Prostate gland (tissue), 2 donors: ENCODE data around the gene ADGRL2. TPM values are rescaled to one million over a fixed set of nuclear protein-coding genes. Genes with fewer than 3 reads are reported as not detected.

ENCODE experiments used
- DNase-seq: peaks from one replicate; pipeline ENCODE4 v3.0.0-alpha.2; 2019; ENCODE audit warnings: low spot score
- H3K27ac ChIP-seq, 2 donors: fragments of 200-600 bp; sonication (generic); 2 replicates each; pipeline ENCODE4 v1.5.1; 2017 to 2019
- H3K27me3 ChIP-seq: fragments of 200-600 bp; sonication (generic); replicated peaks from 2 replicates; pipeline ENCODE4 v1.5.1; 2019; ENCODE audit not compliant: insufficient read depth
- H3K36me3 ChIP-seq, 2 donors: fragments of 200-600 bp; sonication (generic); 1 replicate in 1 of 2; 2 replicates in 1 of 2; pipeline versions ENCODE4 v1.5.1 to v1.8.1; 2017 to 2019
- H3K4me1 ChIP-seq: fragments of 200-600 bp; sonication (generic); replicated peaks from 2 replicates; pipeline ENCODE4 v1.5.1; 2019
- H3K4me3 ChIP-seq, 2 donors: fragments of 200-600 bp; sonication (generic); 2 replicates each; pipeline ENCODE4 v1.5.1; 2017 to 2019
- H3K9me3 ChIP-seq: fragments of 200-600 bp; sonication (generic); 2 replicates; pipeline ENCODE4 v1.5.1; 2017
- POLR2A ChIP-seq: fragments of 450-650 bp; IDR thresholded peaks from one replicate; pipeline ENCODE4 v1.6.1; 2016; ENCODE audit warnings: antibody characterized with exemption, mild to moderate bottlenecking
- POLR2AphosphoS5 ChIP-seq: sonication (generic); formaldehyde crosslinking; IDR thresholded peaks from one replicate; pipeline ENCODE4 v1.6.1; 2017; ENCODE audit warnings: antibody characterized with exemption
- WGBS: methylation state at CpG from one replicate; pipeline ENCODE4 v1.1.5; 2018; 5-methylcytosine and 5-hydroxymethylcytosine counted together
- intact Hi-C: fragments of 100-400 bp; cut with DNase I; formaldehyde crosslinking; loops from one replicate; pipeline ENCODE4 v1.14.2; 2022
- total RNA-seq, 2 donors: library from RNA; depleted of rRNA; stranded (reverse); fragments of >200 nt; gene quantifications; one replicate each; pipeline ENCODE4 v1.1.0, GENCODE V29; 2016
- TF ChIP-seq, protein P1 (sequence below), 4 experiments: fragments of 200-600 bp in 2 of 4; fragments of 450-650 bp in 2 of 4; sonication (generic) in 2 of 4; IDR thresholded peaks; 1 replicate in 3 of 4; 2 replicates in 1 of 4; pipeline ENCODE4 v1.5.1; 2016 to 2019; ENCODE audit warnings: antibody characterized with exemption in 4 of 4, mild to moderate bottlenecking in 2 of 4, moderate library complexity in 2 of 4

ADGRL2 gene
- total RNA-seq, 2 donors from 2014 or later = 34.0 to 54.0 TPM

DNA sequence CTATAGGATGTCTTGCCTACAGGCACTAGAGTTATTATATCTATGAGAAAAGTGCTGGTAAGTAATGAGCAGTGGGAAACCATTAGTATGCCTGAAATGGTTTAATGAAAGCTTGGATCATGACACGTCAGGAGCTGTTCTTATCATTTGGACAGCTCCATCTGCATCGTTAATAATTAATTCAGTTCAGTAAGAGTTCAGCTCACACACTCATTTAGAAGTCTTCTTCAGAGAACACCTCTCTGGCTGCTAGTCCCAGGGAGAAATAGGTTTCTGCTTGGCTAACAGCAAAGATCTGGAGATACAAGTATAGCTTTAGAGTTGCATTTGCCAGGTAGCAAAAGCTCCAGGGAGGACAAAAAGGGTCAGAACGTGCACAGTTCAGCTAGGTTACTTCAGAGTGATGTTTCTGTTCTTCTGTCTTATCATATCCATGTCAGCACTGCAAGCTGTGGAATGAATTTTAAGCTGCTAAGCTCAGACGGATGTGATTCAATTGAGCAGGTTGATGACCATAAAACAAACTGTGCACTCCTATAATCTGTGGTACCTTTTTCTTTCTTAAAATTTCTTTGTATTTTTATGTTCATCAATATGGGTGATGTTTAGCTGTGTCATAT is 173.6 kb downstream of the ADGRL2 start:
- DNase-seq = no peak
- Histone ChIP-seq H3K9me3 (no peaks in the 10 kb centered on the region), H3K4me3 (no peak overlapping the region), H3K27me3 (no peaks in the 10 kb centered on the region), H3K36me3 (no peaks in the 10 kb centered on the region), H3K27ac (no peak overlapping the region), H3K4me1 (no peaks in the 10 kb centered on the region)
- intact Hi-C loops = no loop called here
- TF ChIP-seq POLR2A = no peak
- TF ChIP-seq, protein P1, sequence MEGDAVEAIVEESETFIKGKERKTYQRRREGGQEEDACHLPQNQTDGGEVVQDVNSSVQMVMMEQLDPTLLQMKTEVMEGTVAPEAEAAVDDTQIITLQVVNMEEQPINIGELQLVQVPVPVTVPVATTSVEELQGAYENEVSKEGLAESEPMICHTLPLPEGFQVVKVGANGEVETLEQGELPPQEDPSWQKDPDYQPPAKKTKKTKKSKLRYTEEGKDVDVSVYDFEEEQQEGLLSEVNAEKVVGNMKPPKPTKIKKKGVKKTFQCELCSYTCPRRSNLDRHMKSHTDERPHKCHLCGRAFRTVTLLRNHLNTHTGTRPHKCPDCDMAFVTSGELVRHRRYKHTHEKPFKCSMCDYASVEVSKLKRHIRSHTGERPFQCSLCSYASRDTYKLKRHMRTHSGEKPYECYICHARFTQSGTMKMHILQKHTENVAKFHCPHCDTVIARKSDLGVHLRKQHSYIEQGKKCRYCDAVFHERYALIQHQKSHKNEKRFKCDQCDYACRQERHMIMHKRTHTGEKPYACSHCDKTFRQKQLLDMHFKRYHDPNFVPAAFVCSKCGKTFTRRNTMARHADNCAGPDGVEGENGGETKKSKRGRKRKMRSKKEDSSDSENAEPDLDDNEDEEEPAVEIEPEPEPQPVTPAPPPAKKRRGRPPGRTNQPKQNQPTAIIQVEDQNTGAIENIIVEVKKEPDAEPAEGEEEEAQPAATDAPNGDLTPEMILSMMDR (IDR thresholded peaks at IDR 0.05) = no peak
- TF ChIP-seq POLR2AphosphoS5 = no peak
- 49% methylated on average over 4 of the region's 4 CpGs for WGBS

DNA sequence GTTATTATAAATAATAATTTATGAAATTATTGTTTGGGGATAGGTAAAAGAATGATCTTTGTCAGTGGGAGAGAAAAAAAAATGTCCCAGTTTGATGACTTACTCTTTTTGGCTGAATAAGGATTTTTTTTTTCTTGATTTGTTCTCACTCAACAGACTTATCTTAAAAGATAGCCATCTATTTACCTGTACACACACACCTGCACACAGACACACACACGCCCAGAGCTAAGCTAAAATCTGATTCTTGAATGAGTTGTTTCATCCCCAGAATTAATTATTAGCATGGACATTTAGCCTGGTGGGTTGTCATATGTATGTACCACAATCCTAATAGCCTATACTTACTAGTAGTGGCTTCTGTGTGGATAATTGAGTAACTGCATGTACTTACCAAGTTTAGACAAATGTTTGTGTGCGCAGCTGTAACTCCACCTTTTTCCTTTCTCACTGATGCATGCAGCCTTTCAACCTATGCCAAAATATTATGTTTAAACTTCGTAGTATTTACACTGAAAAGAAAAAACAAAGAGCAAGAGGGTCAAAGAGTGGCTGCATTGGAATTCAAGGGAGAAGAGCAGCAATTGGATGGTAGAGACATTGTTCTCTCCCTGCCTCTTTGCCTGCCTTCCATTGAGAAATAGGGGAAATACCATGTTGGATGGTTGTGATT is 174.3 kb downstream of the ADGRL2 start:
- H3K9me3 ChIP-seq = no peaks in the 10 kb centered on the region
- H3K4me3 ChIP-seq = no peak overlapping the region
- no peak for DNase-seq
- H3K27me3 ChIP-seq = no peaks in the 10 kb centered on the region
- 54% methylated on average over 3 of the region's 3 CpGs for WGBS
- intact Hi-C loops = no loop called here
- H3K36me3 ChIP-seq = no peaks in the 10 kb centered on the region
- no peak overlapping the region for H3K27ac ChIP-seq
- TF ChIP-seq POLR2A (no peak), POLR2AphosphoS5 (no peak)
- TF ChIP-seq, protein P1 (IDR thresholded peaks at IDR 0.05) = no peak
- no peaks in the 10 kb centered on the region for H3K4me1 ChIP-seq

DNA sequence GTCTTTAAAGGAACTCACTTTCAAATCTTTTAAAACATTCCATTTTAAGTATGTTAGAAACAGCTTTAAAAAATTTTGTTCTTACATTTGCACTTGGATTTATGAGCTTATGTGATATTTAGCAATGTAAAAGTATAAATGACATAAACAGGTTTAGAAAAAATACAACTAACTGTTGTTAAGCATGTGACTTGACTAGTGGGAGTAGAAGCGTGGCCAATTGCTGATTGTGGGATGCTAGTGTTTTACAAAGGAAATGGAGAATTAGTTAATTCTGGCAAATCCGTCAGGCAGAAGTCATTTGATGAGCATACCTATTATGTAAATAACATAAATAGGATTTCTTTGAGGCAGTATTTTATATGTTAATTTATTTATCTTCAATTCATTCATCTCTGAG is 175.8 kb downstream of the ADGRL2 start:
- Histone ChIP-seq H3K27me3 (no peaks in the 10 kb centered on the region), H3K4me3 (no peak overlapping the region), H3K36me3 (no peaks in the 10 kb centered on the region), H3K27ac (no peak overlapping the region), H3K4me1 (no peaks in the 10 kb centered on the region), H3K9me3 (no peaks in the 10 kb centered on the region)
- WGBS = 97% methylated on average over 2 of the region's 2 CpGs
- no peak for DNase-seq
- intact Hi-C loops = no loop called here
- no peak for TF ChIP-seq POLR2AphosphoS5
- TF ChIP-seq POLR2A = no peak
- TF ChIP-seq, protein P1 (IDR thresholded peaks at IDR 0.05) = no peak

DNA sequence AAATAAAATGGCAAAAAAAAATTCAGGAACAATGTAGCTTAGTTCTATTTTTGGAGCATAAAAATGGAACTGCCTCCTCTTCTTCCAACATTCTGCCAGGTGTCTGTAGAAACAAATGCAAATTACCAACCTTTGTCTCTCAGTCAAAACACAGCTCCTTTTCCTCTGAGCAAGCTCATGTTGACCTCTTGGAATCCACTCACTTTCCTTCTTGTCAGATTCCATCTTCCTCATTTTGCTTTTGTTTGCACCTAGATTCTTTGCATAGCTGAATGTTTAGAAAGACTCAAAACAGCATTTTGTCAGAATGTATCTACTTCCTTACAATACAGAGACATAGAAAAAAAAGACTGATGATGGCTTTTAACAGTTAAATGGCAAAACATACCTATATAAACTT is 178.2 kb downstream of the ADGRL2 start:
- intact Hi-C loops = no loop called here
- TF ChIP-seq POLR2AphosphoS5 (no peak), POLR2A (no peak)
- TF ChIP-seq, protein P1 (IDR thresholded peaks at IDR 0.05) = no peak
- H3K9me3 ChIP-seq = no peaks in the 10 kb centered on the region

DNA sequence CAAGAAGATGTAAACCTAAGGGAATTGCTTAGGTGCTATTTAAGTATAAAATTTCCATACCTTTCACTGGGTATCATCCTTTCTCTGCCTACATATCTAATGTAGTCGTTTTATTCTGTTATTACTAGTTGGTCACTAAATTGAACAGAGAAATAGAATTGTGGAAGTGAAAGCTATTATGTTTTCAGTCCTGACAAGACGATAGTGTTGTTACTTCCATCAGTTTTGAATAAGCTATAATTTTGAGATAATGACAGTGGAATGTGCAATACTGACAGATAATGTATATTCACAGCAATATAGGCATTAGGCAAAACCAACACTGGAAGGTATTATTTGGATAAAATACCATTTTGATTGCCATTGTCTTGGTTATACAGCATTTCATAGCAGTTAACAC is 181.8 kb downstream of the ADGRL2 start:
- intact Hi-C loops = no loop called here
- Histone ChIP-seq H3K4me3 (no peak overlapping the region), H3K9me3 (no peaks in the 10 kb centered on the region), H3K27me3 (no peaks in the 10 kb centered on the region), H3K27ac (no peak overlapping the region), H3K36me3 (no peaks in the 10 kb centered on the region), H3K4me1 (no peaks in the 10 kb centered on the region)
- TF ChIP-seq POLR2A (no peak), POLR2AphosphoS5 (no peak)
- TF ChIP-seq, protein P1 (IDR thresholded peaks at IDR 0.05) = no peak
- DNase-seq = no peak
- WGBS = 96% methylated on average over 2 of the region's 2 CpGs

More for the DNA sequence above, 178.2 kb downstream of the ADGRL2 start:
- H3K36me3 ChIP-seq = no peaks in the 10 kb centered on the region
- no peak overlapping the region for H3K4me3 ChIP-seq
- no peaks in the 10 kb centered on the region for H3K4me1 ChIP-seq
- DNase-seq = no peak
- no peaks in the 10 kb centered on the region for H3K27me3 ChIP-seq
- H3K27ac ChIP-seq = no peak overlapping the region
